ENCODE results near the gene SLC39A11. TPM values are rescaled to one million over a fixed set of nuclear protein-coding genes. Genes with fewer than 3 reads are reported as not detected.

The SLC39A11 gene
- total RNA-seq, 4 donors from 2014 or later: 23.0 to 30.9 (median 27.6) TPM

DNA sequence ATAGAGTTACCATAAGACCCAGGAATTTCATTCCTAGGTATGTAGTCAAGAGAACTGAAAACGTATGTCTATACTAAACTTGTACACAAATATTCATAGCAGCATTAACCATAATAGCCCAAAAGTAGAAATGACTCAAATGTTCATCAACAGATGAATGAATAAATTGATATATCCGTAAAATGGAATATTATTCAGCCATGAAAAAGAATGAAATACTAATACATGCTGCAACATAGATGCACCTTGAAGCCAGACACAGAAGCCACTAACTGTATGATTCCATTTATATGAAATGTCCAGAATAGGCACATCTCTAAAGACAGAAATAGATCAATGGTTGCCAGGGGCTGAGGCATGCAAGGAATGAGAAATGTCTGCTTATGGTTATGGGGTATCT, 484.1 kb downstream of the SLC39A11 start:
- intact Hi-C loops (cut with DNase I): no loop called here
- Histone ChIP-seq H3K4me3 (no peak overlapping the region), H3K36me3 (no peaks in the 10 kb centered on the region), H3K4me1 (peaks cover 5 to 38% (median 11%) of the 10 kb centered on the region in 3 donors), H3K9me3 (no peaks in the 10 kb centered on the region), H3K27me3 (peaks cover 0 to 24% (median 0%) of the 10 kb centered on the region in 4 donors), H3K27ac (peak overlapping the region in 1 of 4 donors; percentile 78)
- no peak for DNase-seq
- no peak for TF ChIP-seq POLR2A (IDR thresholded peaks at IDR 0.05)
- TF ChIP-seq, protein P1, sequence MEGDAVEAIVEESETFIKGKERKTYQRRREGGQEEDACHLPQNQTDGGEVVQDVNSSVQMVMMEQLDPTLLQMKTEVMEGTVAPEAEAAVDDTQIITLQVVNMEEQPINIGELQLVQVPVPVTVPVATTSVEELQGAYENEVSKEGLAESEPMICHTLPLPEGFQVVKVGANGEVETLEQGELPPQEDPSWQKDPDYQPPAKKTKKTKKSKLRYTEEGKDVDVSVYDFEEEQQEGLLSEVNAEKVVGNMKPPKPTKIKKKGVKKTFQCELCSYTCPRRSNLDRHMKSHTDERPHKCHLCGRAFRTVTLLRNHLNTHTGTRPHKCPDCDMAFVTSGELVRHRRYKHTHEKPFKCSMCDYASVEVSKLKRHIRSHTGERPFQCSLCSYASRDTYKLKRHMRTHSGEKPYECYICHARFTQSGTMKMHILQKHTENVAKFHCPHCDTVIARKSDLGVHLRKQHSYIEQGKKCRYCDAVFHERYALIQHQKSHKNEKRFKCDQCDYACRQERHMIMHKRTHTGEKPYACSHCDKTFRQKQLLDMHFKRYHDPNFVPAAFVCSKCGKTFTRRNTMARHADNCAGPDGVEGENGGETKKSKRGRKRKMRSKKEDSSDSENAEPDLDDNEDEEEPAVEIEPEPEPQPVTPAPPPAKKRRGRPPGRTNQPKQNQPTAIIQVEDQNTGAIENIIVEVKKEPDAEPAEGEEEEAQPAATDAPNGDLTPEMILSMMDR (IDR thresholded peaks at IDR 0.05): no peak
- 84 to 89% methylated on average over 2 of the region's 2 CpGs for WGBS, 2 donors

DNA sequence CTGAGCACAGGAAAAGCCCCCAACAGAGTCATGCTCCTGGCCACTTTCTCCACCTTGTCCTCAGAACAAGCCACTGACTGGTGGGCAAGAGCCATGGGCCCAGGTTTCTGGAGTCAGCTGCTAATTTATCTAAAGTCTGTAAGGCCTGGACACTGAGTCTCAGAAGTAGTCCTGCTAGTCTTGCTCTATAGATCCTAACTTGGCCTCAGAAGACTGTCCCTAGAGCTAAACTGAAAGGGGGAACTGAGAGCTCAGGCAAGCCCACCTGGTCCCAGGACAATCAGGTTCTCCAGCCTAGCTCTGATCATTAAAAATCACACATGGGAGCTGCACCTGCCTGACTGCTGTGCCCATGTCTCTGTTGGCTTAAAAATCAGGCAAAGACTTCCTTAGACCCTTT, 485.8 kb downstream of the SLC39A11 start:
- Histone ChIP-seq H3K4me1 (peaks cover 5 to 45% (median 17%) of the 10 kb centered on the region in 3 donors), H3K4me3 (no peak overlapping the region), H3K27me3 (peaks cover 0 to 27% (median 0%) of the 10 kb centered on the region in 4 donors), H3K36me3 (no peaks in the 10 kb centered on the region), H3K27ac (no peak overlapping the region), H3K9me3 (no peaks in the 10 kb centered on the region)
- no peak for TF ChIP-seq POLR2A (IDR thresholded peaks at IDR 0.05)
- TF ChIP-seq, protein P1 (IDR thresholded peaks at IDR 0.05): no peak
- intact Hi-C loops (cut with DNase I): no loop called here
- DNase-seq: no peak

DNA sequence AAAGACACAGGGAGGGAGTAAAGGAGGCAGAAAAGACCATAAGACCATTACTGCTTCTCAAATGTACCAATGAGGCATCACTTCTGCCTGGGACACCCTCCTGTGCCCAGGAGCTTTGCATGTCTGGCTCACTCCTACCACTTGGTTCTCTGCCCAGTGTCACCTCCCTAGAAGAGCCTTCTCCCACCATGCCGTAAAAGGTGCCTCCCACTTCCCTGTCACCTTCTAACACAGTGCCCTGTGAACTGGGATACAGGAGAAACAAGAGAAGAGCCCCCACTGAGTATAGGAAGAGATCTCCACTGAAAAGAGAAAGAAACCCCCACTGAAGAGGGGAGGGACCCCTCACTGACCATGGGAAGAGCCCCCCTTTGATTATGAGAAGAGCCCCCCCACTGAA, 486.9 kb downstream of the SLC39A11 start:
- no peak for DNase-seq
- peaks cover 0 to 25% (median 0%) of the 10 kb centered on the region in 4 donors for H3K27me3 ChIP-seq
- intact Hi-C loops (cut with DNase I): no loop called here

DNA sequence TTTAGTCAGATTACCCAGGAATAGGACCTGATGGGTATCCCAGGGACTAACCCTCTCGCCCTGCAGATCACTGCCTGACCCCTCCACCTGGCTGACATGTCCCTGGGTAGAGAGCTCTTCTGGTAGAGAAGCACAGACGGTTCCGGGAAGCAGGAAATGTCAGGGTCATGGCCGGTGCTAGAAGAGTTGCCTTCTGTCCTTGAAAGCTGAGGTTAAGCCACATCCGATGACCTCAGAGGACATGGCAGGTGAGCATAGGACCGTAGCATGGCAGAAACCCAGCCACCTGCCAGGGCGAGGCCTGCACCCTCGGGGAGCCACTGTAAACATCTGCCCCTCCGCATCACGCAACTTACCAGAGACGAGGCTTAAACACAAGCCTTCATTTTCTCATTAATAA, 488.0 kb downstream of the SLC39A11 start:
- Histone ChIP-seq H3K36me3 (no peaks in the 10 kb centered on the region), H3K4me1 (peaks cover 5 to 35% (median 13%) of the 10 kb centered on the region in 3 donors), H3K4me3 (no peak overlapping the region), H3K27ac (peak overlapping the region in 2 of 4 donors; percentile 10 to 23), H3K9me3 (no peaks in the 10 kb centered on the region), H3K27me3 (peaks cover 0 to 32% (median 0%) of the 10 kb centered on the region in 4 donors)
- intact Hi-C loops (cut with DNase I): no loop called here
- DNase-seq: no peak
- 70 to 73% methylated on average over 4 to 6 of the region's 11 CpGs for WGBS, 2 donors
- TF ChIP-seq, protein P1 (IDR thresholded peaks at IDR 0.05): no peak
- no peak for TF ChIP-seq POLR2A (IDR thresholded peaks at IDR 0.05)

More for the DNA sequence above, 486.9 kb downstream of the SLC39A11 start:
- no peak for TF ChIP-seq POLR2A (IDR thresholded peaks at IDR 0.05)
- TF ChIP-seq, protein P1 (IDR thresholded peaks at IDR 0.05): no peak
- WGBS, 2 donors: 89% methylated on average over 1 of the region's 1 CpG; no CpG with 5 or more reads in 1 of the 2 donors
- H3K4me3 ChIP-seq: no peak overlapping the region
- no peaks in the 10 kb centered on the region for H3K9me3 ChIP-seq
- H3K27ac ChIP-seq: no peak overlapping the region
- H3K36me3 ChIP-seq: no peaks in the 10 kb centered on the region
- H3K4me1 ChIP-seq: peaks cover 5 to 45% (median 17%) of the 10 kb centered on the region in 3 donors

DNA sequence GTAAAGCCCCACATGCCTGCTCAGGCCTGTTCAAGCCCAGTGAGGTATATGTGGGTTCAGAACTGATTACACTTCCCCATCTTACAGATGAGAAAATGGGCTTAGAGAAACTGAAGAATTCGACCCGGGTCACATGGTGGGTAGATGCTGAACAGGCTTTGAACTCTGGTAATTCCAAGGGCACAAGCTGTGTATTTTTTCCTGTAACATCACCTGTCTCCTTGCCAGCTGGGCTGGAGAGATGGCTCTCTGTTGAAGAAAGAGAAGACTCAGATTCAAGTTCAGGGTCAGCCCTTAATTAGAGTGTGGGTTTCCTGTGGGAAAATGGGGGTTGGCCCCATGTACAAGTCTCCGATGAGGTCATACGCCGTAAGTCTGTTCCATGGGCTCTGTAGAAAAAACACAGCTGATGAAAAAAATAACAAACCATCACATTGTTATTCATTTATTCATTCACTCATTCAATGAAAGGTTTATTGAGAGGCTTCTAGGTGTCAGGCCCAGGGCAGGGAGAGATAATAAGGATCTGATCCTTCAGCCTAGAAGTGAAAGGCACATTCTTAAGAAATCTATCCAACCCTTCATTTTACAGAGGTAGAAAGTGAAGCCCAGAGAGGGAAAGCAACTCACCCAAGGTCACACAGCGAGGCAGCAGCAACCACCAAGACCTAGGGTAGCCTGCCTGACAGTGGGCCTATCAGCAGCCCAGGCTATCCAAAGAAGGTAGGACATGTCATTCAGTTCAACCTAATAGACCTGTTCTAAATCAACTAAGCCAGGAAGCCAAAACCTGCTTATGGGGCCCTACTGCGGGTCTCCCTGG, 488.9 kb downstream of the SLC39A11 start:
- Histone ChIP-seq H3K4me3 (no peak overlapping the region), H3K27me3 (peaks cover 0 to 33% (median 0%) of the 10 kb centered on the region in 4 donors), H3K4me1 (peaks cover 5 to 27% (median 13%) of the 10 kb centered on the region in 3 donors), H3K36me3 (no peaks in the 10 kb centered on the region), H3K27ac (peak overlapping the region; percentile 42 to 78 (median 60)), H3K9me3 (no peaks in the 10 kb centered on the region)
- TF ChIP-seq, protein P1 (IDR thresholded peaks at IDR 0.05): no peak
- TF ChIP-seq POLR2A (IDR thresholded peaks at IDR 0.05): no peak
- WGBS, 2 donors: 63 to 68% methylated on average over 6 to 7 of the region's 7 CpGs
- intact Hi-C loops (cut with DNase I): no loop called here
- no peak for DNase-seq

Data from esophagus squamous epithelium (tissue), 5 donors.